Measurements from ENCODE around the gene ITGB1BP2.

GRCh38 chrX:71269801-71270395, 31.7 kb upstream of the ITGB1BP2 start:
- TF ChIP-seq EZH2 (optimal IDR thresholded peaks at IDR 0.05; ENCODE audit: low read depth, low read length) (no peak), EZH2phosphoT487 (IDR thresholded peaks at IDR 0.05; ENCODE audit: low read length) (no peak)
- TF ChIP-seq, protein P1, sequence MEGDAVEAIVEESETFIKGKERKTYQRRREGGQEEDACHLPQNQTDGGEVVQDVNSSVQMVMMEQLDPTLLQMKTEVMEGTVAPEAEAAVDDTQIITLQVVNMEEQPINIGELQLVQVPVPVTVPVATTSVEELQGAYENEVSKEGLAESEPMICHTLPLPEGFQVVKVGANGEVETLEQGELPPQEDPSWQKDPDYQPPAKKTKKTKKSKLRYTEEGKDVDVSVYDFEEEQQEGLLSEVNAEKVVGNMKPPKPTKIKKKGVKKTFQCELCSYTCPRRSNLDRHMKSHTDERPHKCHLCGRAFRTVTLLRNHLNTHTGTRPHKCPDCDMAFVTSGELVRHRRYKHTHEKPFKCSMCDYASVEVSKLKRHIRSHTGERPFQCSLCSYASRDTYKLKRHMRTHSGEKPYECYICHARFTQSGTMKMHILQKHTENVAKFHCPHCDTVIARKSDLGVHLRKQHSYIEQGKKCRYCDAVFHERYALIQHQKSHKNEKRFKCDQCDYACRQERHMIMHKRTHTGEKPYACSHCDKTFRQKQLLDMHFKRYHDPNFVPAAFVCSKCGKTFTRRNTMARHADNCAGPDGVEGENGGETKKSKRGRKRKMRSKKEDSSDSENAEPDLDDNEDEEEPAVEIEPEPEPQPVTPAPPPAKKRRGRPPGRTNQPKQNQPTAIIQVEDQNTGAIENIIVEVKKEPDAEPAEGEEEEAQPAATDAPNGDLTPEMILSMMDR (IDR thresholded peaks at IDR 0.05; ENCODE audit: low read length): no peak
